ENCODE data around the gene TNFSF18.
"Not testable (repeated sequence)": the region's sequence is repeated elsewhere in the genome, so short reads cannot be mapped to it uniquely, and the experiment has no call there.

Gene TNFSF18, protein sequence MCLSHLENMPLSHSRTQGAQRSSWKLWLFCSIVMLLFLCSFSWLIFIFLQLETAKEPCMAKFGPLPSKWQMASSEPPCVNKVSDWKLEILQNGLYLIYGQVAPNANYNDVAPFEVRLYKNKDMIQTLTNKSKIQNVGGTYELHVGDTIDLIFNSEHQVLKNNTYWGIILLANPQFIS

DNA sequence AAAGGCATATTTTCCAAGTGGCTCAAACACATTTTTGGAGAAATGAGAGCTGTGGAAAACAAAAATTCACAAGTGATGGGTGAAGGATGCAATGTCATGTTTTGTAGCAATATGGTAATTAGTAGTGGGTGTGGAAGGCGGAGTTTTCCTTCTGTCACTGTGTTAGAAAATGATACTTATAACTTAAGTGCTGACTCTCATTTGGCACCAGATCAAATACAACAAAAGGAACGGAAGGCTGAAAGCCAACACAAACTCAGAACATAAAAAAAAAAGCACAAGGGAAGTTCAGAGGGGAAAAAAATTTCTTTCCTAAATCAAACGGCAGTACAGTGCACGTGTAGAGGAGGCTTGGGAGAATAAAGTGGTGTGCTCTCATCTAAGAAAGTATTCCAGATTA, at the start of gene TNFSF18:
TSS of gene TNFSF18 (minus strand) at position 77 of the 400 bp plus-strand sequence. CDS start at position 32, 45 bp downstream.
- H3K9ac ChIP-seq (ENCODE audit: low read length) = no peak within 1 kb of the TSS
- H3K27me3 ChIP-seq (ENCODE audit: control insufficient read depth, insufficient read depth, low read length) = no peaks in the 10 kb centered on the region
- H3K9me3 ChIP-seq (ENCODE audit: control insufficient read depth, low read length) = no peaks in the 10 kb centered on the region
- no peaks in the 10 kb centered on the region for H3K36me3 ChIP-seq (ENCODE audit: control insufficient read depth, insufficient read depth, low read length)
- peaks cover 23% of the 10 kb centered on the region for H3K4me1 ChIP-seq (ENCODE audit: control insufficient read depth, insufficient read depth, low read length)
- H3K4me3 ChIP-seq (ENCODE audit: low read length) = no peak within 1 kb of the TSS

DNA sequence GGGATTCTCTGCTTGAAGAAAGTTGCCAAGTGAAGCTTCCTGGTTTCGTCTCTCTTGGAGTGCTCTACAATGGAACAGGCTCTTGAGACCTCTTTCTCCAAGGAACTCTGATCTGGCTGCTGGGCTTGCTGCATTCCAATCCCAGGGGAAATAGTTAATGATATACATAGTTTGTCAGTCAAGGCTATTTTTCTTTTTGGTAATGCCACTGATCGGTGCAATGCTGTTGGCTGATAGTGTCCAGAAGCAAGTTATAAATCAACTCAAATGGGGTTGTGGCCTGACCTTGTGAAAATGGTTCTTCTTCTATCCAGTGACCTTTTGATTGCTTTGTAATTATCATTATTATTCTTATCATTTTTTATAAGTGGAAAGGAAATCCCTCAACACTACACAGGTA, 48.4 kb upstream of the TNFSF18 start:
- Histone ChIP-seq H3K4me3 (ENCODE audit: low read length) (no peak overlapping the region), H3K4me1 (ENCODE audit: control insufficient read depth, insufficient read depth, low read length) (no peaks in the 10 kb centered on the region), H3K9ac (ENCODE audit: low read length) (no peak overlapping the region), H3K36me3 (ENCODE audit: control insufficient read depth, insufficient read depth, low read length) (no peaks in the 10 kb centered on the region), H3K27me3 (ENCODE audit: control insufficient read depth, insufficient read depth, low read length) (no peaks in the 10 kb centered on the region), H3K9me3 (ENCODE audit: control insufficient read depth, low read length) (no peaks in the 10 kb centered on the region)

DNA sequence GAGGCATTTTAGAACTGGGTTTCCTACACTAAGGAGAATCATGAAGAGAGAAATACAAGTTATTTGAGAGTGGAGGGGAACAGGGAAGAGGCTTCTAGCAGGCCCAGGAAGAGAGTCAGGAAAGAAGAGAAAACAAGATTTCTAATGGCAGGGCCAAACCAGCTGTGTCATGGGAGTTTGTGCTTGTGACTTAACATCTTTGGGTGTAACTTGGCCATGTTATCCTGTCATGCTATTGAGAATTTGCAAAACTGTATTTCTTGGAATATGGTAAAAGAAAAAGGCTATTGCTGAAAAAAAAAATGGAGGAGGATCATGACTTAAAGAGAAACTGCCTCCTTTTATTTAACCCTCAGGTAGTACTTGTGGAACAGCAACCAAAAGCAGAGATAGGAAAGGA, 47.4 kb upstream of the TNFSF18 start:
- Histone ChIP-seq H3K9me3 (ENCODE audit: control insufficient read depth, low read length) (no peaks in the 10 kb centered on the region), H3K4me3 (ENCODE audit: low read length) (no peak overlapping the region), H3K9ac (ENCODE audit: low read length) (no peak overlapping the region), H3K27me3 (ENCODE audit: control insufficient read depth, insufficient read depth, low read length) (no peaks in the 10 kb centered on the region), H3K4me1 (ENCODE audit: control insufficient read depth, insufficient read depth, low read length) (no peaks in the 10 kb centered on the region), H3K36me3 (ENCODE audit: control insufficient read depth, insufficient read depth, low read length) (no peaks in the 10 kb centered on the region)

DNA sequence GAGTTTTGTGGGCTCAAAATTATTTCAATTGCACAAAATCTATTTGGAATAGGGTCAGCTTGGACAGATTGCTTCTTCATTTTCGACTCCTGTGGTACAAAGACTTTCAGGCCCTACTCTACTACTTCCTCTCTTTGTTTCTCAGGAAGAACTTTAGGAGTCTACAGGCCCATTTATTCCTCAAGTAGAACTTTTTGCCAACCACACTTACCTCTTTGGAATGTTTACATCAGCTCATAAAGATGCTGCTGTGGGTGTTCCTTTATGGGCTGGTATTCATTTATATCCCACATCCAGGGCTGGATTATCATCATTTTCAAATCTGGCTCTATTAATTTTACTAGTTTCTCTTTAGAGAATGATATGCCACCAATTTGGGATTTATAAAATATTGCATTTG, 46.3 kb upstream of the TNFSF18 start:
- no peaks in the 10 kb centered on the region for H3K27me3 ChIP-seq (ENCODE audit: control insufficient read depth, insufficient read depth, low read length)

DNA sequence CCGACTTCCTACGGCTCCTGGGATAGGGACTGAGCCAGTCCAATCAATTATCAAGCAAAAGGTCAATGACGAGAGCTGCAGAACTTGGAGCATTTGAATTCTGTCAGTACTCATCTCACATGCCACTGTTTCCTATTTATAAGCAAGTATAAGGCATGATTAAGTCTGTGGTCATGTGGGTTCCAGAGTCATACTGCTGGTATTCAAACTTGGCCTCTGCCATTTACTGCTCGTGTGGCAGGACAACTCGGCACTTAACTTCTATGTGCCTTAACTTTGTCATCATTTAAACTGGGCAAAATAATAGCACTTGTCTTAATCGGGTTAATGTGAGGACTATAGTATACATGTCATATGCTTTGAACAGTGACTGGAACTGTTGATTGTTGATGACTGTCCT, 44.9 kb upstream of the TNFSF18 start:
- Histone ChIP-seq H3K9me3 (ENCODE audit: control insufficient read depth, low read length) (no peaks in the 10 kb centered on the region), H3K9ac (ENCODE audit: low read length) (no peak overlapping the region), H3K4me1 (ENCODE audit: control insufficient read depth, insufficient read depth, low read length) (no peaks in the 10 kb centered on the region), H3K4me3 (ENCODE audit: low read length) (no peak overlapping the region), H3K27me3 (ENCODE audit: control insufficient read depth, insufficient read depth, low read length) (no peaks in the 10 kb centered on the region), H3K36me3 (ENCODE audit: control insufficient read depth, insufficient read depth, low read length) (no peaks in the 10 kb centered on the region)

More for the DNA sequence above, 46.3 kb upstream of the TNFSF18 start:
- Histone ChIP-seq H3K9me3 (ENCODE audit: control insufficient read depth, low read length) (no peaks in the 10 kb centered on the region), H3K4me1 (ENCODE audit: control insufficient read depth, insufficient read depth, low read length) (no peaks in the 10 kb centered on the region), H3K9ac (ENCODE audit: low read length) (no peak overlapping the region), H3K36me3 (ENCODE audit: control insufficient read depth, insufficient read depth, low read length) (no peaks in the 10 kb centered on the region), H3K4me3 (ENCODE audit: low read length) (no peak overlapping the region)

DNA sequence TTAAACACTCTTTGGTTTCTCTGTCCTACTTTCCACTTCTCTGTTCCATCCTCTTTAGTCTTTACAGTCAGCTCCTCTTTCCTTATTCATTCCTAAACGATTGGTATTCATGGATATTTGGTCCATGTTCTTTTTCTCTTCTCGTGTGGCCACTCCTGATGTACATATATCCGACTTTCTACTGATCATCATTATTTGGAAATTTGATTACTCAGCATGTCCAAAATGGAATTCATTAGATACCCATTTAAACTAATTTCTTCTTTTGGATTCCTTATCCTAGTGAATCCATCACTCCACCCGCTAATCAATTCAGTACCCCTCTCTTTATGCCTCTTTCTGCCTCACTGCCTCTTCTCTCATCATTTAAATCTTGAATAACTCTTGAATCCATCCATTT, 43.8 kb upstream of the TNFSF18 start:
- no peaks in the 10 kb centered on the region for H3K9me3 ChIP-seq (ENCODE audit: control insufficient read depth, low read length)
- H3K36me3 ChIP-seq (ENCODE audit: control insufficient read depth, insufficient read depth, low read length) = no peaks in the 10 kb centered on the region
- H3K9ac ChIP-seq (ENCODE audit: low read length) = no peak overlapping the region
- H3K4me3 ChIP-seq (ENCODE audit: low read length) = no peak overlapping the region
- H3K4me1 ChIP-seq (ENCODE audit: control insufficient read depth, insufficient read depth, low read length) = no peaks in the 10 kb centered on the region
- H3K27me3 ChIP-seq (ENCODE audit: control insufficient read depth, insufficient read depth, low read length) = no peaks in the 10 kb centered on the region

DNA sequence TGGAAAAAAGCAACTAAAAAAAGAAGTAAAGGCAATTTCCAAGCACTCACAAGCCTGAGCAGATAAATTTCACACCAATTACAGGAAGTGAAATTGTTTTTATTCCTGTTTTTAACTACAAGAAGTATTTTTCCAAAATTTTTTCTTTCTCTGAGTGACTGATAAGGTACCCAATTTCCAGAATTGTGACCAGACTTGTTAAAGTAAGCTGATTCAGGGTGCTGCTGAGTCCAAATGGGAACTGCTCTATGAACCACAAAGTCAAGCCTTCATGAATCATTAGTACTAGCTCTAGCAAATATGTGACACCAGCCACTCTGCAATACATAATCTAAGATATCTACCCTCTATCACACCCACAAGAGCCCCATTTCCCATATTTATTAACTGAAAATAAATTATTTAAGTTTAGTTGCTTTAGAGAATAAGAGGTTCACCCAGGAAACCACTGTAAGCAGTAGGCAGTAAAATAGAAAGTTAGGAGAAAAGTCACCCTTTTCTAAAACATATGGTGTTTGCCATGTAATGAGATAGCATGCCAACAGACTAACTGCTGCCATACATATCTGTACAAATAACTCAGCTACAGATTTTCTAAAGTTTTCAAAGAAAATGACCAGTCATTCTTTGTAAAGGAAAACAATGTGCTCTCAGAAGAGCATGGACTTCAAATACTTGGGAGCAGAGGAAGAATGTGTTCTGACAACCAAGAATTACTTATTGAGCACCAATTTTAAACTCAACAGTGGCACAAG, 43.1 kb upstream of the TNFSF18 start:
- no peaks in the 10 kb centered on the region for H3K4me1 ChIP-seq (ENCODE audit: control insufficient read depth, insufficient read depth, low read length)

DNA sequence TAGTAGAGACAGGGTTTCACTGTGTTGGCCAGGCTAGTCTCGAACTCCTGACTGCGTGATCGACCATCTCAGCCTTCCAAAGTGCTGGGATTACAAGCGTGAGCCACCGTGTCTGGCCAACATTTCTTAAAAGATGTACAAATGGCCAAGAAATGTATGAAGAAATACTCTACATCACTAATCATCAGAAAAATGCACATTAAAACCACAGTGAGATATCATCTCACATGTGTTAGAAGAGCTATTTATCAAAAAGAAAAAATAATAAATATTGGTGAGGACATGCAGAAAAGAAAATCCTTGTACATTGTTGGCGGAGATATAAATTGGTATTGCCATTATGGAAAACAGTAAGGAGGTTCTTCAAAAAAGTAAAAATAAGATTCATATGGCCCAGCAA, 33.6 kb upstream of the TNFSF18 start:
- Histone ChIP-seq H3K4me1 (ENCODE audit: control insufficient read depth, insufficient read depth, low read length) (no peaks in the 10 kb centered on the region), H3K9me3 (ENCODE audit: control insufficient read depth, low read length) (no peaks in the 10 kb centered on the region), H3K27me3 (ENCODE audit: control insufficient read depth, insufficient read depth, low read length) (no peaks in the 10 kb centered on the region), H3K9ac (ENCODE audit: low read length) (no peak overlapping the region), H3K4me3 (ENCODE audit: low read length) (no peak overlapping the region), H3K36me3 (ENCODE audit: control insufficient read depth, insufficient read depth, low read length) (no peaks in the 10 kb centered on the region)

More for the DNA sequence above, 43.1 kb upstream of the TNFSF18 start:
- H3K9ac ChIP-seq (ENCODE audit: low read length) = no peak overlapping the region
- H3K27me3 ChIP-seq (ENCODE audit: control insufficient read depth, insufficient read depth, low read length) = no peaks in the 10 kb centered on the region
- no peaks in the 10 kb centered on the region for H3K36me3 ChIP-seq (ENCODE audit: control insufficient read depth, insufficient read depth, low read length)
- H3K9me3 ChIP-seq (ENCODE audit: control insufficient read depth, low read length) = no peaks in the 10 kb centered on the region
- H3K4me3 ChIP-seq (ENCODE audit: low read length) = no peak overlapping the region

DNA sequence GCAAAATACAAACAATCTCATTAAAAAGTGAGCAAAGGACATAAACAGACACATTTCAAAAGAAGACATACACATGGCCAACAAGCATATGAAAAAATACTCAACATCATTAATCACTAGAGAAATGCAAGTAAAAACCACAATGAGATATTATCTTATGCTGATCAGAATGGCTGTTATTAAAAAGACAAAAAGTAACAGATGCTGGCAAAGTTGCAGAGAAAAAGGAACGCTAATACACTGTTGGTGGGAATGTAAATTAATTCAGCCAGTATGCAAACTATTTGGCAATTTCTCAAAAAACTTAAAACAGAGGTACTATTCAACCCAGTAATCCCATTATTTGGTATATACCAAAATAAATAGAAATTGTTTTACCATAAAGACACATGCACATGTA, 32.2 kb upstream of the TNFSF18 start:
- no peak overlapping the region for H3K9ac ChIP-seq (ENCODE audit: low read length)

DNA sequence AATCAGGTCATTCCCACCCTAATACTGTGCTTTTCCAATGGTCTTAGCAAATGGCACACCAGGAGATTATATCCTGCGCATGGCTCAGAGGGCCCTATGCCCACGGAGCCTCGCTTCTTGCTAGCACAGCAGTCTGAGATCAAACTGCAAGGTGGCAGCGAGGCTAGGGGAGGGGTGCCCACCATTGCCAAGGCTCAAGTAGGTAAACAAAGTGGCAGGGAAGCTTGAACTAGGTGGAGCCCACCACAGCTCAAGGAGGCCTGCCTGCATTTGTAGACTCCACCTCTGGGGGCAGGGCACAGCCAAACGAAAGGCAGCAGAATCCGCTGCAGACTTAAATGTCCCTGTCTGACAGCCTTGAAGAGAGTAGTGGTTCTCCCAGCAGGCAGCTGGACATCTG, 23.5 kb upstream of the TNFSF18 start:
- H3K36me3 ChIP-seq (ENCODE audit: control insufficient read depth, insufficient read depth, low read length); H3K4me3 ChIP-seq (ENCODE audit: low read length): not testable (repeated sequence)

More for the DNA sequence above, 32.2 kb upstream of the TNFSF18 start:
- no peaks in the 10 kb centered on the region for H3K27me3 ChIP-seq (ENCODE audit: control insufficient read depth, insufficient read depth, low read length)
- H3K4me3 ChIP-seq (ENCODE audit: low read length) = no peak overlapping the region
- H3K36me3 ChIP-seq (ENCODE audit: control insufficient read depth, insufficient read depth, low read length) = no peaks in the 10 kb centered on the region
- H3K4me1 ChIP-seq (ENCODE audit: control insufficient read depth, insufficient read depth, low read length) = no peaks in the 10 kb centered on the region
- no peaks in the 10 kb centered on the region for H3K9me3 ChIP-seq (ENCODE audit: control insufficient read depth, low read length)

DNA sequence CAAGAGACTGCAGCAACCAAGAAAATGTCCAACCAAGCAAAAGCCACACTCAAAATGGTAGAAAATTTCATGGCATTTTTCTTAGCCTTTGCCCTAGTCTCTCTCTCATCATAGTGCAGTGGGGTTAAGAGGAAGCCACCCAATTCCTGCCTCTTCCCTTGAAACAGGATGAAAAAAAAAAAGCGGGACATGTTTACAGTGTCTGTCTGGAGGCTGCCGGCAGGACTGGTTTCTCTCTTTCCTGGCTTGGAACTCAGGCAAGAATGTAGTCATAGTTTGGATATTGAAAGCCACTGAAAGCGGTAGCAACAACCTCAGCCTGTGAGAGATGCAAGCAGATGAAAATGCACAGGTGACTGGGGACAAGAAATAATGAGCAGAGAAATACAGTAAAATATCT, 13.3 kb upstream of the TNFSF18 start:
- Histone ChIP-seq H3K4me3 (ENCODE audit: low read length) (no peak overlapping the region), H3K9ac (ENCODE audit: low read length) (no peak overlapping the region), H3K36me3 (ENCODE audit: control insufficient read depth, insufficient read depth, low read length) (no peaks in the 10 kb centered on the region), H3K27me3 (ENCODE audit: control insufficient read depth, insufficient read depth, low read length) (no peaks in the 10 kb centered on the region), H3K9me3 (ENCODE audit: control insufficient read depth, low read length) (no peaks in the 10 kb centered on the region), H3K4me1 (ENCODE audit: control insufficient read depth, insufficient read depth, low read length) (peaks cover 5% of the 10 kb centered on the region)

More for the DNA sequence above, 23.5 kb upstream of the TNFSF18 start:
- not testable (repeated sequence) for H3K4me1 ChIP-seq (ENCODE audit: control insufficient read depth, insufficient read depth, low read length); H3K27me3 ChIP-seq (ENCODE audit: control insufficient read depth, insufficient read depth, low read length); H3K9me3 ChIP-seq (ENCODE audit: control insufficient read depth, low read length); H3K9ac ChIP-seq (ENCODE audit: low read length)

DNA sequence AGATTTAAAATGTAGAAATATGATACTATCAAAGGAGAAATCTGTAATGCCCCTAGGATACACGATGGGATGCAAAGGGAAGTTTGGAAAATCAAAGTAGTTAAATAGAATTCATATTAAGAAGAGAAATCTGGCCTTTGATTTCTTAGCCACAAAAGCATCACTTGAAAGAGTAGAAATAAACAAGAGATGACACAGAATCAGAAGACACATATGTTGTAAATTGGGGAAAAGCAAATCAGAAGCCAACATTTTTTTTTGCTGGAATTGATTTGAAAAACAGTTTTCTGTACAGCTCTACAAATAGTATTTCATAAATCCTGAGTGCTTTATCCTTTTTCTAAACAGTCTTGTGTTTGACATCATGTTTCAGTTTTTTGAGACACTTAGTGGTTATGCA, 12.4 kb upstream of the TNFSF18 start:
- Histone ChIP-seq H3K4me1 (ENCODE audit: control insufficient read depth, insufficient read depth, low read length) (peaks cover 5% of the 10 kb centered on the region), H3K27me3 (ENCODE audit: control insufficient read depth, insufficient read depth, low read length) (no peaks in the 10 kb centered on the region), H3K9me3 (ENCODE audit: control insufficient read depth, low read length) (no peaks in the 10 kb centered on the region), H3K36me3 (ENCODE audit: control insufficient read depth, insufficient read depth, low read length) (no peaks in the 10 kb centered on the region), H3K9ac (ENCODE audit: low read length) (no peak overlapping the region), H3K4me3 (ENCODE audit: low read length) (no peak overlapping the region)

Measured in mucosa of stomach (tissue), 1 donor.